IMR-90 (cell line): Measurements from ENCODE around the gene CATSPERE. TPM values are rescaled to one million over a fixed set of nuclear protein-coding genes. Genes with fewer than 3 reads are reported as not detected.

Experiments
- ATAC-seq: fragments of 200-7000 bp; cut with Tn5 transposase; 2 replicates; pipeline ENCODE4 v1.9.1; 2020; ENCODE audit warnings: low read depth, mild to moderate bottlenecking, moderate library complexity
- BruUV-seq: library from RNA; stranded (reverse); fragments of 400-500 nt; replicated peaks from 2 replicates; lab custom pipeline; 2021; lab: Mats Ljungman, UMichigan
- CTCF ChIA-PET: fragments of 300-600 bp; formaldehyde crosslinking; extraction: SDS; loops from one replicate; lab custom pipeline; 2021; ENCODE audit warnings: antibody characterized with exemption; lab: Yijun Ruan, JAX
- POLR2A ChIA-PET: fragments of 300-600 bp; sonication (Branson Sonifier 250); formaldehyde crosslinking; loops from one replicate; lab custom pipeline; 2022; ENCODE audit warnings: antibody characterized with exemption; ENCODE audit not compliant: unreplicated experiment; lab: Charles Lee
- DNase-seq: peaks from one replicate; pipeline ENCODE4 v3.0.0; 2013
- H2AFZ ChIP-seq: replicated peaks from 2 replicates; pipeline ENCODE3; 2013; ENCODE audit warnings: low read length, mild to moderate bottlenecking; ENCODE audit not compliant: poor library complexity
- H2AK5ac ChIP-seq: 2 replicates; pipeline ENCODE4 v1.6.1; 2013; ENCODE audit warnings: low read depth, low read length, inconsistent platforms
- H2AK9ac ChIP-seq: replicated peaks from 2 replicates; pipeline ENCODE3; 2013; ENCODE audit warnings: mild to moderate bottlenecking, low read depth, low read length, moderate library complexity; ENCODE audit not compliant: poor library complexity
- H2BK120ac ChIP-seq: 2 replicates; pipeline ENCODE4 v1.6.1; 2013; ENCODE audit warnings: low read depth, low read length, inconsistent platforms
- H2BK15ac ChIP-seq: 3 replicates; pipeline ENCODE4 v1.6.1; 2013; ENCODE audit warnings: low read depth, low read length, inconsistent platforms
- H2BK20ac ChIP-seq: 2 replicates; pipeline ENCODE4 v1.6.1; 2013; ENCODE audit warnings: low read depth, mild to moderate bottlenecking, inconsistent platforms, low read length, moderate library complexity
- H2BK5ac ChIP-seq: 2 replicates; pipeline ENCODE4 v1.6.1; 2013; ENCODE audit warnings: mild to moderate bottlenecking, low read depth, low read length, inconsistent platforms; ENCODE audit not compliant: poor library complexity, severe bottlenecking
- H3K14ac ChIP-seq: replicated peaks from 2 replicates; pipeline ENCODE4 v1.6.1; 2013; ENCODE audit warnings: low read depth, low read length, inconsistent platforms
- H3K18ac ChIP-seq: 2 replicates; pipeline ENCODE4 v1.6.1; 2013; ENCODE audit warnings: low read depth, low read length, control low read depth
- H3K23ac ChIP-seq: 2 replicates; pipeline ENCODE4 v1.6.1; 2013; ENCODE audit warnings: low read depth, low read length, inconsistent platforms
- H3K27ac ChIP-seq: 2 replicates; pipeline ENCODE4 v1.5.1; 2013; ENCODE audit warnings: mild to moderate bottlenecking, control low read depth, low read length; ENCODE audit not compliant: insufficient read depth
- H3K27me3 ChIP-seq: 2 replicates; pipeline ENCODE4 v1.6.1; 2013; ENCODE audit warnings: low read length; ENCODE audit not compliant: control insufficient read depth, insufficient read depth
- H3K36me3 ChIP-seq: 2 replicates; pipeline ENCODE4 v1.6.1; 2013; ENCODE audit warnings: low read length, mixed read lengths; ENCODE audit not compliant: control insufficient read depth, insufficient read depth
- H3K4ac ChIP-seq: 2 replicates; pipeline ENCODE4 v1.6.1; 2013; ENCODE audit warnings: low read depth, low read length, inconsistent platforms
- H3K4me1 ChIP-seq: 2 replicates; pipeline ENCODE4 v1.6.1; 2013; ENCODE audit warnings: low read length, mixed read lengths; ENCODE audit not compliant: control insufficient read depth, insufficient read depth
- H3K4me2 ChIP-seq: 2 replicates; pipeline ENCODE4 v1.6.1; 2013; ENCODE audit warnings: low read depth, mild to moderate bottlenecking, control low read depth, low read length, moderate library complexity
- H3K4me3 ChIP-seq: 2 replicates; pipeline ENCODE4 v1.5.1; 2013; ENCODE audit warnings: low read depth, mild to moderate bottlenecking, control low read depth, low read length, moderate library complexity; ENCODE audit not compliant: insufficient read depth
- H3K56ac ChIP-seq: 2 replicates; pipeline ENCODE4 v1.6.1; 2013; ENCODE audit warnings: low read length, inconsistent platforms; ENCODE audit not compliant: insufficient read depth; ENCODE audit errors: extremely low read depth
- H3K79me1 ChIP-seq, 2 experiments: 2 replicates each; pipeline ENCODE4 v1.6.1; 2013; ENCODE audit warnings: low read length in 2 of 2, inconsistent platforms in 1 of 2, low read depth in 1 of 2
- H3K9ac ChIP-seq: 2 replicates; pipeline ENCODE4 v1.6.1; 2013; ENCODE audit warnings: low read depth, low read length, control low read depth
- H3K9me1 ChIP-seq: 2 replicates; pipeline ENCODE4 v1.6.1; 2013; ENCODE audit warnings: low read length, inconsistent platforms; ENCODE audit not compliant: insufficient read depth
- H3K9me3 ChIP-seq: 2 replicates; pipeline ENCODE4 v1.6.1; 2013; ENCODE audit warnings: low read length; ENCODE audit not compliant: control insufficient read depth, insufficient read depth
- H4K20me1 ChIP-seq: 2 replicates; pipeline ENCODE4 v1.6.1; 2013; ENCODE audit warnings: low read length, inconsistent platforms; ENCODE audit not compliant: insufficient read depth
- H4K5ac ChIP-seq: 2 replicates; pipeline ENCODE4 v1.6.1; 2013; ENCODE audit warnings: mild to moderate bottlenecking, low read depth, low read length, control low read depth
- H4K8ac ChIP-seq, 2 experiments: 2 replicates each; pipeline ENCODE4 v1.6.1; 2013; ENCODE audit warnings: low read depth in 2 of 2, low read length in 2 of 2, control low read depth in 1 of 2, inconsistent platforms in 1 of 2
- H4K91ac ChIP-seq: 2 replicates; pipeline ENCODE4 v1.6.1; 2013; ENCODE audit warnings: low read depth, low read length, inconsistent platforms; ENCODE audit not compliant: insufficient read depth
- BHLHE40 ChIP-seq: fragments of 150-350 bp; IDR thresholded peaks from 2 replicates; pipeline ENCODE4 v1.6.1; 2016; ENCODE audit warnings: mild to moderate bottlenecking, low read depth, low read length
- POLR2A ChIP-seq: IDR thresholded peaks from 2 replicates; pipeline ENCODE4 v1.6.1; 2012; ENCODE audit warnings: mild to moderate bottlenecking, low read depth, low read length
- RAD21 ChIP-seq: IDR thresholded peaks from 2 replicates; pipeline ENCODE4 v1.6.1; 2012; ENCODE audit warnings: low read length, improper control_type of control experiment
- RCOR1 ChIP-seq: IDR thresholded peaks from 2 replicates; pipeline ENCODE4 v1.6.1; 2012; ENCODE audit warnings: mild to moderate bottlenecking, low read length, improper control_type of control experiment; ENCODE audit not compliant: insufficient replicate concordance
- RFX5 ChIP-seq: IDR thresholded peaks from 2 replicates; pipeline ENCODE4 v1.8.0; 2012; ENCODE audit warnings: low read depth, mild to moderate bottlenecking, low read length, moderate library complexity
- SMC3 ChIP-seq: fragments of 150-350 bp; IDR thresholded peaks from 2 replicates; pipeline ENCODE4 v1.6.1; 2016; ENCODE audit warnings: low read depth, mild to moderate bottlenecking, antibody characterized with exemption, low read length, moderate library complexity
- WGBS, 2 experiments: methylation state at CpG; one replicate each; pipeline versions ENCODE4 v1.1.5 to v1.1.7; 2013; ENCODE audit warnings: missing lambda C conversion rate in 2 of 2; ENCODE audit not compliant: insufficient read length in 1 of 2; ENCODE audit errors: extremely low coverage in 2 of 2; 5-methylcytosine and 5-hydroxymethylcytosine counted together
- dilution Hi-C: fragments of 300-500 bp; cut with HindIII; formaldehyde crosslinking; loops from one replicate; pipeline ENCODE4 v1.14.3; 2018; ENCODE audit warnings: low sequenced_read_pairs; ENCODE audit not compliant: unreplicated experiment
- in situ Hi-C: fragments of 300-500 bp; cut with MboI; formaldehyde crosslinking; loops from 3 replicates; pipeline ENCODE4 v1.14.3; 2019; ENCODE audit warnings: low sequenced_read_pairs, inconsistent platforms, mixed read lengths
- intact Hi-C: fragments of 100-400 bp; cut with micrococcal nuclease; formaldehyde crosslinking; loops from 2 replicates; pipeline ENCODE4 v1.10.0; 2022
- polyA plus RNA-seq, 3 experiments: library from polyadenylated mRNA; depleted of rRNA; stranded (reverse); fragments of >200 nt; gene quantifications; 2 replicates each; pipeline ENCODE4 v1.2.3, GENCODE V29; 2012; ENCODE audit warnings: low replicate concordance in 1 of 3
- total RNA-seq: library from RNA; depleted of rRNA; stranded (reverse); fragments of >200 nt; gene quantifications from 2 replicates; pipeline ENCODE4 v1.2.3, GENCODE V29; 2012
- TF ChIP-seq, protein P1 (sequence below): fragments of 150-350 bp; IDR thresholded peaks from 2 replicates; pipeline ENCODE4 v1.6.1; 2017; ENCODE audit warnings: mild to moderate bottlenecking, antibody characterized with exemption, low read length, low read depth

The CATSPERE gene
- total and polyA plus RNA-seq, 2 of the 4 experiments (the other 2 are of a cell fraction), result 0.07 to 0.18 TPM

GRCh38 chr1:244451951-244452795 is 8.9 kb upstream of the CATSPERE start (continued):
- TF ChIP-seq, protein P1, sequence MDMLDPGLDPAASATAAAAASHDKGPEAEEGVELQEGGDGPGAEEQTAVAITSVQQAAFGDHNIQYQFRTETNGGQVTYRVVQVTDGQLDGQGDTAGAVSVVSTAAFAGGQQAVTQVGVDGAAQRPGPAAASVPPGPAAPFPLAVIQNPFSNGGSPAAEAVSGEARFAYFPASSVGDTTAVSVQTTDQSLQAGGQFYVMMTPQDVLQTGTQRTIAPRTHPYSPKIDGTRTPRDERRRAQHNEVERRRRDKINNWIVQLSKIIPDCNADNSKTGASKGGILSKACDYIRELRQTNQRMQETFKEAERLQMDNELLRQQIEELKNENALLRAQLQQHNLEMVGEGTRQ, result no peak; the same call in 1 of the 2 replicates
- peak; percentile 7; the same call in 1 of the 2 replicates for TF ChIP-seq POLR2A
- peak; percentile 31; the same call in 1 of the 2 replicates for TF ChIP-seq SMC3

DNA sequence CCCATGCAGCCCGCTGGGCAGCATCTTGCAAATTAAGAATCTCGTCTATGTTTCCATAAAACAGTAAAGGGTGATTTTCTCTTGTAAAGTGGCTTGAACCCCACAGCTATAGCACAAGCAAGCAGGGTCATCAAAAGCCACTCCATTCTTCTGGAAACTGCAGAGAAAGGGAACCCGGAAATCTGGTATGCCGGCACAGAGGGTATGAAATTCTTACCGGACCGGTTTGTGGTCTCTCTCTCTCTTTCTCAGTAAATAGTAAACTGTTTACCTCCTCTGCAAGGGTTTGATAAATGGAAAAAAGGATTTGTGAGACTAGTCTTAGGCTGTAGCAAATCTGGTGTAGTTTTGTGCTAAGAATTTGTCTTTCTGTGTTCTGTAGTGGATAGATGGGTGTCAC is 6.7 kb upstream of the CATSPERE start:
- no peaks in the 10 kb centered on the region for H3K27me3 ChIP-seq
- no peak overlapping the region for H3K18ac ChIP-seq
- no peak overlapping the region for H4K91ac ChIP-seq
- H2AFZ ChIP-seq, result no peak overlapping the region
- H3K36me3 ChIP-seq, result no peaks in the 10 kb centered on the region
- no peak overlapping the region for H3K27ac ChIP-seq
- H4K5ac ChIP-seq, result no peak overlapping the region
- H3K23ac ChIP-seq, result no peak overlapping the region
- ChIA-PET CTCF (no interaction called here), POLR2A (no interaction called here)
- no peak overlapping the region for H2BK5ac ChIP-seq
- no peak overlapping the region for H3K4ac ChIP-seq
- H2BK120ac ChIP-seq, result no peak overlapping the region
- H4K20me1 ChIP-seq, result peaks cover 6% of the 10 kb centered on the region
- ATAC-seq (no peak), DNase-seq (no peak)
- H3K9me1 ChIP-seq, result peaks cover 4% of the 10 kb centered on the region; the same call in 1 of the 2 replicates
- no peak overlapping the region for H3K56ac ChIP-seq
- H3K4me2 ChIP-seq, result no peak overlapping the region
- H2AK9ac ChIP-seq, result no peak overlapping the region
- no peaks in the 10 kb centered on the region for H3K9me3 ChIP-seq
- in situ Hi-C loops, result no loop called here
- no peak overlapping the region for H3K4me3 ChIP-seq
- H2AK5ac ChIP-seq, result no peak overlapping the region
- dilution Hi-C loops, result no loop called here
- no CpG with 5 or more reads among the region's 6 CpGs for WGBS, 2 experiments
- no peak overlapping the region for H2BK15ac ChIP-seq
- H3K79me1 ChIP-seq, result peaks cover 5 to 20% of the 10 kb centered on the region in 2 experiments
- TF ChIP-seq BHLHE40 (no peak), RAD21 (no peak), RFX5 (no peak), RCOR1 (no peak)
- TF ChIP-seq, protein P1, result no peak
- H4K8ac ChIP-seq, result no peak overlapping the region
- H3K14ac ChIP-seq, result no peak overlapping the region
- no peak overlapping the region for H2BK20ac ChIP-seq
- no TSS peak for BruUV-seq
- no peak overlapping the region for H3K9ac ChIP-seq
- peaks cover 6% of the 10 kb centered on the region for H3K4me1 ChIP-seq
- intact Hi-C loops, result loop anchor here (5.0 kb wide), 1 partner anchor 198 kb away; the partner anchor contains the start of gene DESI2
